Trophoblast cell (in vitro differentiated cells and primary cell): Measurements from ENCODE around the gene CHST11.

ENCODE experiments used
- DNase-seq, 2 donors: peaks; one replicate each; pipeline ENCODE4 v3.0.0-alpha.2; 2016
- H2AFZ ChIP-seq: 2 replicates; pipeline ENCODE4 v1.6.1; 2013; ENCODE audit warnings: low read length, moderate library complexity, mild to moderate bottlenecking; ENCODE audit not compliant: insufficient read depth, poor library complexity
- H2AK5ac ChIP-seq: 2 replicates; pipeline ENCODE4 v1.6.1; 2013; ENCODE audit warnings: mild to moderate bottlenecking, low read length
- H2BK120ac ChIP-seq: 2 replicates; pipeline ENCODE4 v1.6.1; 2013; ENCODE audit warnings: low read length, mild to moderate bottlenecking, moderate library complexity; ENCODE audit not compliant: insufficient read depth, poor library complexity
- H2BK12ac ChIP-seq: 2 replicates; pipeline ENCODE4 v1.6.1; 2013; ENCODE audit warnings: mild to moderate bottlenecking, low read length, moderate library complexity
- H2BK5ac ChIP-seq: 2 replicates; pipeline ENCODE4 v1.6.1; 2013; ENCODE audit warnings: low read length, low read depth, moderate library complexity, mild to moderate bottlenecking; ENCODE audit not compliant: poor library complexity
- H3K14ac ChIP-seq: 2 replicates; pipeline ENCODE4 v1.6.1; 2013; ENCODE audit warnings: mild to moderate bottlenecking, low read length
- H3K18ac ChIP-seq: 2 replicates; pipeline ENCODE4 v1.6.1; 2013; ENCODE audit warnings: mild to moderate bottlenecking, low read length
- H3K23ac ChIP-seq: 2 replicates; pipeline ENCODE4 v1.6.1; 2013; ENCODE audit warnings: low read length
- H3K27ac ChIP-seq: 2 replicates; pipeline ENCODE4 v1.5.1; 2013; ENCODE audit warnings: low read depth, mild to moderate bottlenecking, inconsistent platforms, low read length, moderate library complexity
- H3K27me3 ChIP-seq: 2 replicates; pipeline ENCODE4 v1.6.1; 2013; ENCODE audit warnings: inconsistent platforms, mild to moderate bottlenecking, low read length, moderate library complexity; ENCODE audit not compliant: insufficient read depth
- H3K36me3 ChIP-seq, 2 experiments: 1 replicate in 1 of 2; 2 replicates in 1 of 2; pipeline ENCODE4 v1.6.1; 2013; ENCODE audit warnings: low read length in 2 of 2, mild to moderate bottlenecking in 2 of 2, moderate library complexity in 1 of 2; ENCODE audit not compliant: insufficient read depth in 2 of 2, control insufficient read depth in 1 of 2
- H3K4ac ChIP-seq: 2 replicates; pipeline ENCODE4 v1.6.1; 2013; ENCODE audit warnings: low read depth, mild to moderate bottlenecking, low read length, moderate library complexity
- H3K4me1 ChIP-seq, 2 experiments: 1 replicate in 1 of 2; 2 replicates in 1 of 2; pipeline ENCODE4 v1.6.1; 2013; ENCODE audit warnings: low read length in 2 of 2, mild to moderate bottlenecking in 2 of 2, moderate library complexity in 1 of 2; ENCODE audit not compliant: insufficient read depth in 2 of 2, control insufficient read depth in 1 of 2
- H3K4me2 ChIP-seq: 2 replicates; pipeline ENCODE4 v1.6.1; 2013; ENCODE audit warnings: inconsistent platforms, mild to moderate bottlenecking, low read length, moderate library complexity
- H3K4me3 ChIP-seq: 2 replicates; pipeline ENCODE4 v1.5.1; 2013; ENCODE audit warnings: mild to moderate bottlenecking, low read depth, low read length, inconsistent platforms
- H3K79me1 ChIP-seq: one replicate; pipeline ENCODE4 v1.6.1; 2013; ENCODE audit warnings: low read length
- H3K79me2 ChIP-seq: 2 replicates; pipeline ENCODE4 v1.6.1; 2013; ENCODE audit warnings: low read length, mild to moderate bottlenecking; ENCODE audit not compliant: control insufficient read depth, insufficient read depth, poor library complexity
- H3K9ac ChIP-seq: 2 replicates; pipeline ENCODE4 v1.6.1; 2013; ENCODE audit warnings: mild to moderate bottlenecking, low read length
- H3K9me3 ChIP-seq: 2 replicates; pipeline ENCODE4 v1.6.1; 2013; ENCODE audit warnings: low read depth, mild to moderate bottlenecking, control low read depth, inconsistent platforms, low read length; ENCODE audit not compliant: insufficient read depth
- H4K12ac ChIP-seq: 2 replicates; pipeline ENCODE4 v1.6.1; 2013; ENCODE audit warnings: low read depth, mild to moderate bottlenecking, low read length, moderate library complexity
- H4K8ac ChIP-seq: 2 replicates; pipeline ENCODE4 v1.6.1; 2013; ENCODE audit warnings: low read depth, mild to moderate bottlenecking, low read length, moderate library complexity
- H4K91ac ChIP-seq: one replicate; pipeline ENCODE4 v1.6.1; 2013; ENCODE audit warnings: low read depth, mild to moderate bottlenecking, low read length, moderate library complexity
- WGBS: extraction: QIAGEN DNeasy Blood & Tissue Kit; methylation state at CpG from one replicate; pipeline ENCODE4 v1.1.7; 2013; ENCODE audit warnings: missing lambda C conversion rate; ENCODE audit not compliant: insufficient read length, insufficient coverage; ENCODE audit errors: extremely low coverage; 5-methylcytosine and 5-hydroxymethylcytosine counted together

The CHST11 gene

DNA sequence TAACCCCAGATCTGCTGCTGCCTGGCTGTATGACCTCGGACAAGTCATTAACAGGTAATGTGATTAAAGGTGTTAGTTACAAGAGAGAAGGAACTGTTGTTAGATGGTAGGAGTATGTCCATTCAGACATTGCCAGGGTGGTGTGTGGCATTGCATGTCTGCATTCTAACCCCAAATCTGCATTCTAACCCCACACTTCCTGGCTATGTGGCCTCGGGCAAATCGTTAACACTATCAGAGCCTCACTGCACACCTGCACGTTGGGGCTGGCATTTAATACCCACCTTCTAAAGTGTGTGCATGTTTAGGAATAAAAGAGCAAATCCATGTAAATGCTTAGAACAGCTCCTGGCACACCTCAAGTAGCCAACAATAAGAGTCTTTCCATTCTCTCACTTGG lies 46.4 kb downstream of the CHST11 start:
- H3K9ac ChIP-seq: no peak overlapping the region
- peaks cover 0 to 2% of the 10 kb centered on the region in 2 experiments for H3K36me3 ChIP-seq
- H3K23ac ChIP-seq: no peak overlapping the region
- H3K4me3 ChIP-seq: no peak overlapping the region
- H3K79me2 ChIP-seq: no peaks in the 10 kb centered on the region
- H2BK12ac ChIP-seq: no peak overlapping the region
- no peaks in the 10 kb centered on the region for H3K79me1 ChIP-seq
- H3K18ac ChIP-seq: no peak overlapping the region
- H3K9me3 ChIP-seq: no peaks in the 10 kb centered on the region
- H2AFZ ChIP-seq: no peak overlapping the region
- no CpG with 5 or more reads among the region's 4 CpGs for WGBS
- H4K91ac ChIP-seq: no peak overlapping the region
- H4K12ac ChIP-seq: no peak overlapping the region
- H2AK5ac ChIP-seq: no peak overlapping the region
- H4K8ac ChIP-seq: no peak overlapping the region
- no peak overlapping the region for H2BK5ac ChIP-seq
- H3K27me3 ChIP-seq: no peaks in the 10 kb centered on the region
- H3K14ac ChIP-seq: no peak overlapping the region
- H2BK120ac ChIP-seq: no peak overlapping the region
- DNase-seq: no peak
- peaks cover 16 to 17% of the 10 kb centered on the region in 2 experiments for H3K4me1 ChIP-seq
- H3K4me2 ChIP-seq: no peak overlapping the region
- H3K27ac ChIP-seq: no peak overlapping the region
- no peak overlapping the region for H3K4ac ChIP-seq

DNA sequence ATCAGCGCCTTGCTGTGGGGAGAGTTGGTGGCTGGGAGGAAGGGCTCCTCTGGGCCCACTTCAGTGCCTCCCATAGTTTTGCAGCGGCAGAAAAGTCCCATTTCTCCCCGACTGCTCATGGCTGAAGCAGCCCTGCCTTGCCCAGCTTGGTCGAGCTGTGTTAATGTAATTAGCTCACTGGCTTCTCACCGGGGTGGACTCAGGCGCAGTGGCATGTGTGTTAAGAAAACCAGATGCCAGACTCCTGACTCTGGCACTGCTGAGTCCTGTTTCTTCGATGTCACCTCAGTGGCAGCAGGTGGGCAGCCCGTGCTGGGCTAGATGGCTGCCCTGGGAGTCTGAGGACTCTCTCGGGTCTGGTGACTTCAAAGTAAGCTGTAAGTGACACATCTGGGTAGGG lies 47.4 kb downstream of the CHST11 start:
- Histone ChIP-seq H2AK5ac (no peak overlapping the region), H3K27ac (no peak overlapping the region), H3K27me3 (no peaks in the 10 kb centered on the region), H3K4me3 (no peak overlapping the region), H3K4me1 (peaks cover 16 to 17% of the 10 kb centered on the region in 2 experiments), H2BK5ac (no peak overlapping the region), H3K9me3 (no peaks in the 10 kb centered on the region), H3K23ac (peak overlapping the region; percentile 21), H2AFZ (no peak overlapping the region), H4K91ac (no peak overlapping the region), H3K4ac (no peak overlapping the region), H3K4me2 (no peak overlapping the region), H3K18ac (peak overlapping the region; percentile 42), H3K79me1 (no peaks in the 10 kb centered on the region), H3K14ac (no peak overlapping the region), H2BK120ac (no peak overlapping the region), H3K9ac (no peak overlapping the region), H3K36me3 (peaks cover 0 to 2% of the 10 kb centered on the region in 2 experiments), H2BK12ac (no peak overlapping the region), H4K8ac (no peak overlapping the region), H4K12ac (no peak overlapping the region), H3K79me2 (no peaks in the 10 kb centered on the region)
- no peak for DNase-seq
- WGBS: no CpG with 5 or more reads among the region's 9 CpGs

DNA sequence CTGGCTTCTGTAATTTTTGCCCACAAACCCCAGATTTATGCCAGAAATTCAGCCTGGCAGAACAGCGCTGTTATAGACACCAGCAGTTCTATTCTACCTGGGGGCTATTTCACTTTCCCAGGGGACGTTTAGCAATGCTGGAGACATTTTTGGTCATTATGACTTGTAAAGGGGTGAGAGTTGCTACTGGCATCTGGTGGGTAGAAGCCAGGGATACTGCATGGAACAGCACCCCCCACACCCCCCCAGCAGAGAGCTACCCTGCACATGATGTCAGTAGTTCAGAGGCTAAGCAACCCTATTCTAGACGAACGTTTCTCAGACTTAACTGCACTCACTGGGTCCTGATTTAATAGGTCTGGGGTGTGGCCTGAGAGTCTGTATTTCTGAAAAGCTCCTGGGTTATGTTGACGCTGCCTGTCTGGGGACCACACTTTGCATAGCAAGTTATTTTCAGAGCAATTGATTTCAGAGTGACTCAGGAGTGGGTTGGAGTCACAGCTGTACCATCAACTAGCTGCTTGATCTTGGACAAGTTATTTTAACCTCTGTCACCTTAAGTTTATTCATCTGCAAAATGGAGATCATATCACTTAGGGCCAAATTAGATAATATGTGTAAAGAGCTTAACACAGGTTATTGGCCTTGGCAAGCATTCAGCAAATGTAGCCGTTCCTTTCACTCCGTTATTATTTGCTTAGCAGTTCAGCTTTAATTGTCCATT lies 48.5 kb downstream of the CHST11 start:
- Histone ChIP-seq H3K4me3 (no peak overlapping the region), H3K4me2 (no peak overlapping the region), H3K18ac (no peak overlapping the region), H3K79me1 (no peaks in the 10 kb centered on the region), H2AK5ac (no peak overlapping the region), H3K14ac (no peak overlapping the region), H4K8ac (no peak overlapping the region), H3K36me3 (peaks cover 0 to 2% of the 10 kb centered on the region in 2 experiments), H3K4me1 (peaks cover 16 to 17% of the 10 kb centered on the region in 2 experiments), H3K27ac (peak overlapping the region; percentile 14), H2BK12ac (no peak overlapping the region), H3K9ac (no peak overlapping the region), H2BK5ac (no peak overlapping the region), H3K4ac (no peak overlapping the region), H4K91ac (no peak overlapping the region), H3K79me2 (no peaks in the 10 kb centered on the region), H2BK120ac (no peak overlapping the region), H4K12ac (no peak overlapping the region), H2AFZ (no peak overlapping the region), H3K9me3 (no peaks in the 10 kb centered on the region), H3K23ac (no peak overlapping the region), H3K27me3 (no peaks in the 10 kb centered on the region)
- no CpG with 5 or more reads among the region's 7 CpGs for WGBS
- DNase-seq: no peak

DNA sequence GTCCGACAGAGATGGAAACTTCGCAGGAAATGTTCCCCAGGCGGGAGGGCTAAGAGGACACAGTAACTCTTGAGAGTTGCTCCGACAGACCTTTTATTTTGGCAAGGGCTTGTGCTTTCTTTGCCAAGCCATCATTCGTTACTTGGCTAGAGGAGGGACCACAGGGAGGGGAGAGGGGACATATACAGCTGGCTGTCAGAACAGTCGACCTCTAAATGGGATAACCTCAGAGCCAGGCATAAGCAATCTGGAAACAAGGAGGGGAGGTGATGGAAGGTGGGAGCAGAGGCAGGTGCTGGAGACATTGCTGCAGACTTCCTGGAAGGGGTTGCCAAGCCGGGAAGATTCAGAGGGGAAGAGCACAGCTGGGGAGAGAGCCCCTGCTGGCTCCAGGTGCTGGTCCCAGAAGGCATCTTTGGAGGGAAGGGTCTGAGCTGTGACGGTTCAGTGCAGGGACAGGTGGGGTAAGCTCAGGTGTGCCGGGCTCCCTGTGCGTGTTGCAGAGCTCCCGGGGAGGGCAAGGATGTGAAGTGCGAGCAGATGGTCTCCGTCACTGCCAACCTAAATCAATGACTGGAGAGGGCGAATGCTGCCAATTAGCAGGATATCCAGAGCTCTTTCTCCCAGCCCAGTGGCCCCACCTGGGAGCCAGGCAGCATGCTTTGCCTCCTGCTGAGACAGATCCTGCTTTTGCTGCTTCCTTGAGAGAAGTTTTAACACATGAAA lies 50.1 kb downstream of the CHST11 start:
- Histone ChIP-seq H3K4me1 (peaks cover 16 to 23% of the 10 kb centered on the region in 2 experiments), H3K79me1 (no peaks in the 10 kb centered on the region), H3K79me2 (no peaks in the 10 kb centered on the region), H3K18ac (no peak overlapping the region), H2BK120ac (no peak overlapping the region), H3K4ac (no peak overlapping the region), H4K91ac (no peak overlapping the region), H3K36me3 (peaks cover 0 to 2% of the 10 kb centered on the region in 2 experiments), H3K4me2 (no peak overlapping the region), H2AFZ (no peak overlapping the region), H3K14ac (no peak overlapping the region), H3K27ac (no peak overlapping the region), H4K8ac (no peak overlapping the region), H3K23ac (no peak overlapping the region), H3K4me3 (no peak overlapping the region), H3K9me3 (no peaks in the 10 kb centered on the region), H2BK5ac (no peak overlapping the region), H2BK12ac (no peak overlapping the region), H4K12ac (no peak overlapping the region), H2AK5ac (no peak overlapping the region), H3K27me3 (no peaks in the 10 kb centered on the region), H3K9ac (no peak overlapping the region)
- no CpG with 5 or more reads among the region's 14 CpGs for WGBS
- no peak for DNase-seq
